Nucleus accumbens (tissue), 56 donors: ENCODE data around the gene SEMA6C.
"Not testable (repeated sequence)": the region's sequence is repeated elsewhere in the genome, so short reads cannot be mapped to it uniquely, and the experiment has no call there.

Experiments
- DNase-seq, 56 donors: peaks; one replicate each; lab custom pipeline; 2025; lab: John Stamatoyannopoulos, UW

SEMA6C gene

DNA sequence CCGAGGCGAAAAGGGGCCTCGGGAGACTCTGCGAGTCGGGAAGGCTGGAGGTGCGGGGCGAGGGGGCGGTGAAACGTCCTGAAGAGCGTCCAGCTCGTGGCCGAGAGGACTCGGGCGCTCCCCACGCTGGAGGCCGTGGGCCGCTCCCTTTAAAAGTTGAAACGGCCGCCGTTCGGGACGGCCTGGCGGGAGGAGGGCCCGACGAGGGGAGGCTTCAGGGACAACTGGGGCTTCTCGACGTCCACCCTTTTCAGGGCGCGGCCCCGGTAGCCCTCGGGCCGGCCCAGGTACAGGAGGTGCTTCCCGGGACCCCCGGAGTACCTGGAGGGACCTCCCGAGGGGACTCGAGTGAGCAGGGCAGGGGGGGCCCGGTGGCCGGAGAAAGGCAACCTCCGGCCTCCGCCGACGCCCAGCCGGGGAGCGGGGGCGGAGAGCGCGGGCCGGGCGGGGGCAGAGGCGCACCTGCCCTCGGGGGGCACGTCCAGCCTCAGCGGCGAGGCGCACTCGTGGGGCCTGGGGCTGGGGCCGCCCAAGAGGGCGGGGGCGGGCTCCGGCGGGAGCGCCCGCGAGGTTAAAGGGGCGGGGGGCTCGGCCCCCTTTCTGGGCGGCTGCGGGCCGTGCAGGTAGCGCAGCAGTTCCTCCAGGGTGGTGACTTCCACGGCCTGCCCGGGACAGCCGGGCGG lies 14.0 kb downstream of the SEMA6C start:
- no peak for DNase-seq

DNA sequence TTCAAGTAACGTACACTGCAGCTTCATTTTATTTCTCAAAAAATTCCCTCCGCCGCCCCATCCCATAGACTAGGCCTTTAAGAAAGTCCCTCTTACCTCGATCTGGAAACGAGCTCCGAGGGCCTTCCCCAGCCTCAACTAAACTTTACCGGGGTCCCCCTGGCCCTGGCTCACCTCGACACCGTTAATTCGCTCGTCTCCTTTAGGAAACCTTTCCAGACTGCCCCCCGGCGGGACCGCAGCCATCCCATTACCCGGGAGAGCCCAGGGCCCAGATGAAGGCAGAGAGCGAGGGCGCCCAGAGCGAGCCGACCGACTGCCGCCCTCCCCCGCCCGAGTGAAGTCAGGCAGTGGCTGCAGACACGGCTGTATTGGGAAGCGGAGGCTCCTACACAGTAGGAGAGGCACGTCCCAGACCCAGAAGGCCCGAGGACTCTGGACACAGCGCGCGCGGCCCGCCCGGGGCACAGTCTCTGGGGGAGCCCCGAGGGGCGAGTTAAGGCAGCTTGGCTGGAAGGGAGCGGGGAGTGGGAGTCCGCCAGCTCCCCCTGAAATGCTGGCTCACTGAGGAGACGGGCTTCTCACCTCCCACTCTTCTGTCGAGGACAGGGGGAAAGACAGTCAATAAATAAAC lies 14.6 kb downstream of the SEMA6C start:
- DNase-seq, result peak in 4 of 56 donors; percentile 9 to 47 (median 12)

DNA sequence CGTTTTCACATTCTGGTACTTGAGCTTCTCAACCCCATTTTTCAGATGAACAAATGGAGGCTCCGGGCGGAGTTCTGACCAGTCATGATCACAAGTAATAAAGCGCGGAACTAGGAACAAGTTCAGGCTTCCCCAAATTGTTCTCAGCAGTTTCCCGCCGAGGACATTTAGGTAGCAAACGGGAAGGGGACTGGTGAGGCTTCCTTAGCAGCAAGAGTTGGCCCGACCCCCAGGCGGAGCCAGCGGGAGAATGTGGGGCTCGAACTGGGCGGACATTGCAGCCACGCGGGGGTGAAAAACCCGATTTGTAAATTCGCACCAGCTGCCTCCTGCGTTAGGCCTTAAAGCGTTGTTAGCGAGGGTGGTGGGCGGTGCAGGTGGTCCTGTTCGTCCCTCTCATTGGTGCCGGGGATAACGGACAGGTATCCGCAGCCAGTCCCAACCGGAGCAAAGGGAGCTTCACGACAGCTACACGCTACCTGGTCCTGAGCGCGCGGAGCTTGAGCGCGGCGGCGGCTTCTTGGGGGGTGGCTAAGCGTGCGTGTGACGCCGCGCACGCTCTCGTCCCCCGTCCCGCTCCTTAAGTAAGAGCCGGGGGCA lies 15.3 kb downstream of the SEMA6C start:
- peak in 53 of 56 donors; percentile 8 to 94 (median 72) for DNase-seq

DNA sequence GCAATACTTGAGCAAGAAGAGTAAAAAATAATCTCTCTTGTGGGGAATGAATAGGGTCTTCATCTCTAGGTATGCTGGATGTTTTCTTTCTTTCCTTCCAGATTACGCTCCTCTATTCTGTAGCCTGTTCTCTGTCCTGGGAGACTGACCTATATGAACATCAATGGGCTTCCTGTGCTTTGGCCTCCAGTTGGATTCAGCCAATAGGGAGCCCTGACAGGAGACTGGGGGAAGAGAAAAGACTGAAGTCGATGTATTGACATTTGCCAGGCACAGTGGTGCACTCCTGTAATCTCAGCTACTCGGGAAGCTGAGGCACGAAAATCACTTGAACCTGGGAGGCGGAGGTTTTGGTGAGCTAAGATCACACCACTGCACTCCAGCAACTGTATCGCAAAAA lies 17.6 kb downstream of the SEMA6C start:
- DNase-seq, result no peak

DNA sequence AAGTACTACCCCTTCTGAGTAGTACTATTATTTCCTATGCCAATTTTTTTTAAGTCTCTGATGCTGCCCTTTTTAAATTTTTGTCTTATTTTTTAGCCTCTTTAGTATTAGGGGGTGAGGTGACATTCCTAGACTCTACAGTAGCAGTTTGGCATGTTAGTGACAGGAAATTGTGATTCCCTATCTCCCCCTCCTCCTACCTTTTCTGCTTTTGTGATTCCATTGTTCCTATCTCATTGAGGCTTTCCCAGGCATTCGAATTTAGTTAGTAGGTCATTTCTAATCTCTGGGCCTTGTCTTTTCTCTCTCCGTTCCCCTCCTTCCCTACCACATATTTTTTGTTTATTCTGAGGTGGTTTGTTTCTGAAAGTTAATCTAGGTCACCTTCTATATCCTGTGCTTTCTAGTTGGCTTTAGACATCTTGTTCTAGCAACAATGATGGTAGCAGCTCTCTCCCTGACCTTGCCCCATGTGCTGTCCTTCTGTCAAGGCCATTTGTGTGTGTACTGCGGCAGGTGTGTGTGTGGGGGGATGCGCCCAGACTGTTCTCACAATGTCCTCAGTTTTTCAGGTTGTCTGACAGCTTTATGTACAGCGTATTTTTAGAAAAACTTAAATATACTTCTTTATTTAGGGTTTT lies 21.5 kb downstream of the SEMA6C start:
- no peak for DNase-seq

DNA sequence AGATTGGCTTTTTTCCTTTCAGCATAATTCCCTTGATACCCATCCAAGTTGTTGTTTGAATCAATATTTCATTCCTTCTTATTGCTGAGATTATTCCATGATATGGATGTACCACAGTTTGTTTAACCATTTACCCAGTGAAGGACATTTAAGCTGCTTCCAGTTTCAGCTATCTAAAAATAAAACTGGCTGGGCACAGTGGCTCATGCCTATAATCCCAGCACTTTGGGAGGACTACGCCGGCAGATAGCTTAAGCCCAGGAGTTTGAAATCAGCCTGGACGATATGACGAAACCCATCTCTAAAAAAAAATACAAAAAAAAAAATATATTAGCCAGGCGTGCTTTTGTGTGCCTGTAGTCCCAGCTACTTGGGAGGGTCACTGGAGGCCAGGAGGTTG lies 32.6 kb downstream of the SEMA6C start:
- DNase-seq, result no peak

DNA sequence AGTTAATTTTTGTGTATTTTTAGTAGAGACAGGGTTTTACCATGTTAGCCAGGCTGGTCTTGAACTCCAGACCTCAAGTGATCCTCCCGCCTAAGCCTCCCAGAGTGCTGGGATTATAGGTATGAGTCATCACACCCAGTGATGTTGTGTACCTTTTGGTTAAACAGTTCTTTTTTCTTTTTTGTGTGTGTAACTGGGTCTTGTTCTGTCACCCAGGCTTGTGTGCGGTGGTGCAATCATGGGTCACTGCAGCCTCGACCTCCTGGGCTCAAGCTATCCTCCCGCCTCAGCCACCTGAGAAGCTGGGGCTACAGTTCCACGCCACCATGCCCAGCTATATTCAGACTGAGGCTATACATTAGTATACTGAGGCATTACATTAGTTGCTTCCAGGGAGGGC lies 38.1 kb downstream of the SEMA6C start:
- no peak for DNase-seq

DNA sequence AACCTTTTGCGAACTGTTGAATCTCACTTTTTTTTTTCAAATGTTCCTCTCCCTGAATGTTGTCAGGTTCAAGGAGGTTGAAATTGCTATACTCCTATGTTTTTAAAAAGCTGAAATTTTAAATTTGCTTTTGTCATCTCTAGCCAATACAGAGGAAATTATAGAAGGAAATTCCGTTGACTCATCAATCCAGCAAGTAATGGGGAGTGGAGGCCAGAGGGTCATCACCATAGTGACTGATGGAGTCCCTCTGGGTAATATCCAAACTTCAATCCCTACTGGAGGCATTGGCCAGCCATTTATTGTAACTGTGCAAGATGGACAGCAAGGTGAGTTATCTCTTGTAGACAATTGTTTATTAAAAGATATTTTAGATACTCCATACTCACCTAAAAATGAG lies 39.5 kb downstream of the SEMA6C start:
- no peak for DNase-seq

DNA sequence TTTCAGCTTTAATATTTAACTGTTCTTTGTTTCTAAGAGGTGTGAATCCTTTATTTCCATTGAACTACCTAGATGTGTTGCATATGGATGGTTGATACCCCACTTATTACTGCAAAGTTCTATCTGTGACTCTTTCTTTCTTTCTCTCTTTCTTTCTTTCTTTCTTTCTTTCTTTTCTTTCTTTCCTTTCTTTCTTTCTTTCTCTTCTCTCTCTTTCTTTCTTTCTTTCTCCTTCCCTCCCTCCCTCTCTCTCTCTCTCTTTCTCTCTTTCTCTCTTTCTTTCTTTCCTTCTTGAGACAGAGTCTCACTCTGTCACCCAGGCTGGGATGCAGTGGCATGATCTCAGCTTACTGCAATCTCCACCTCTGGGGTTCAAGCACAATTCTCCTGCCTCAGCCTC lies 41.8 kb downstream of the SEMA6C start:
- no peak for DNase-seq

DNA sequence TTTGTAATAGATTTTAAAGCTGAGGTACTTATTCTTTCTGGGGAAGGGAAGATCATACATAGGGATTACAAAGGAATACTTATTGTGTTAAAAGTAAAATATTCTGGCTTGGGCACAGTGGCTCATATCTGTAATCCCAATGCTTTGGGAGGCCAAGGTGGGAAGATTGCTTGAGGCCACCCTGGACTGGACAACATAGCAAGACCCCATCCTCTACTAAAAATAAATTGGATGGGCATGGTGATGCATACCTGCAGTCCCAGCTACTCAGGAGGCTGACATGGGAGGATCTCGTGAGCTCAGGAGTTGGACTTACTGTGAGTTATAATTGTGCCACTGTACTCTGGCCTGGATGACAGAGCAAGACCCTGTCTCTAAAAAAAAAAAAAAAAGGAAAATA lies 48.3 kb downstream of the SEMA6C start:
- DNase-seq, result no peak

DNA sequence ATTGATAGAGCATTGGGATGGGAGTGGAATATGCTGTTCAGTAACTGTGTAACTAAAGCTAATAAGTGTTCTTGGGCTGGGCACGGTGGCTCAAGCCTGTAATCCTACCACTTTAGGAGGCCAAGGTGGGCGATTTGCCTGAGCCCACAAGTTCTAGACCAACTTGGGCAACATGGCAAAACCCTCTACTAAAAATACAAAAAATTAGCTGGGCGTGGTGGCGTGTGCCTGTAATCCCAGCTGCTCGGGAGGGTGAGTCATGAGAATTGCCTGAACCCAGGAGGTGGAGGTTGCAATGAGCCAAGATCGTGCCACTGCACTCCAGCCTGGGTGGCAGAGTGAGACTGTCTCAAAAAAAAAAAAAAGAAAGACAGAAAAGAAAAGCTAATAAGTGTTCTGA lies 49.0 kb downstream of the SEMA6C start:
- DNase-seq, result not testable (repeated sequence)

DNA sequence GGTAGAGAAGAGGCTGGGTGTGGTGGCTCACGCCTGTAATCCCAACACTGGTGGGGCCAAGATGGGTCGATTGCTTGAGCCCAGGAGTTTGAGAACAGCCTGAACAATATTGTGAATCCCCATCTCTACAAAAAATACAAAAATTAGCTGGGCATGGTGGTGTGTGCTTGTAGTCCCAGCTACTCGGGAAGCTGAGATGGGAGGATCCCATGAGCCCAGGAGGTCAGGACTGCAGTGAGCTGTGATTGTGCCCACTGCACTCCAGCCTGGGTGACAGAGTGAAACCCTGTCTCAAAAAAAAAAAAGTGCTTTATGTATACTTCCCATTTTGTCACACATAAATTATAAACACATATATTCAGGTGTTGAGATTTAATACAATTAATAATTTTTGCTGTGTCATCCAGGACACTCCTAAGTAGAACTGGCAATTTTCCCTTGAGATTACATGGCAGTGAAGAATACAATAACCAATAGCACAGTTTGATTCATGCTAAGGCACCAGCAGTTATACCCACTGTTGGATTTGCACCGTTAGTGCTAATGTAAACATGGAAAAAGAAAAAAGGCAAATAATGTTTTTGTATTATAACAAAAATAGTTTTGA lies 60.4 kb downstream of the SEMA6C start:
- no peak for DNase-seq
